Stomach (tissue), 4 donors: ENCODE results near the gene KCNAB1.

Source experiments
- EP300 ChIP-seq: sonication (generic); formaldehyde crosslinking; IDR thresholded peaks from one replicate; pipeline ENCODE4 v1.6.1; 2017; ENCODE audit warnings: antibody characterized with exemption
- POLR2A ChIP-seq, 4 donors: fragments of 450-650 bp; IDR thresholded peaks; one replicate each; pipeline ENCODE4 v1.6.1; 2016; ENCODE audit warnings: antibody characterized with exemption in 4 of 4, control low read depth in 2 of 4, mild to moderate bottlenecking in 1 of 4, moderate library complexity in 1 of 4
- TF ChIP-seq, protein P1 (sequence below), 7 experiments: fragments of 450-650 bp in 4 of 7; fragments of 200-600 bp in 3 of 7; sonication (generic) in 3 of 7; IDR thresholded peaks; one replicate each; pipeline ENCODE4 v1.5.1; 2016 to 2019; ENCODE audit warnings: antibody characterized with exemption in 7 of 7, control low read depth in 2 of 7, mild to moderate bottlenecking in 1 of 7

DNA sequence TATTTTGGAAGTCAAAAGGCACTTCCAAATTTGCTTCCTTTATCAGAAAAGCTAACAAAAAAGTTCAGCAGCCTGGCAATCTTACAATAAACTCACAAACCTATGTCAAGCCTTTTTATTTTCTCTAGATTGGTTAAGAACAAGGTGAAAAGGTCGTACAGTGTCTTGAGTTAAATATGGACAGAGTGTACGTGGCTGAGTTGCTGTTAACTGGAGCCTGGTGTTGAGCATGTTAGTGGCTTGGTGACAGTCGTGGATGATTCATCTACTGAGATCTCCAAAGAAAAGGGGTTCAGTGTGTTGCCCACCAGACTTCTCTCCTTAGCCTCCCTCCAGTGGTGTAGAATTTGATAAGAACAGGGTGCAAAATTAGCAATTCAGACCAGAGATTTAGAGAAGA is 344.8 kb downstream of the KCNAB1 start:
- TF ChIP-seq POLR2A (IDR thresholded peaks at IDR 0.05) = no peak
- TF ChIP-seq EP300 = no peak
- TF ChIP-seq, protein P1, sequence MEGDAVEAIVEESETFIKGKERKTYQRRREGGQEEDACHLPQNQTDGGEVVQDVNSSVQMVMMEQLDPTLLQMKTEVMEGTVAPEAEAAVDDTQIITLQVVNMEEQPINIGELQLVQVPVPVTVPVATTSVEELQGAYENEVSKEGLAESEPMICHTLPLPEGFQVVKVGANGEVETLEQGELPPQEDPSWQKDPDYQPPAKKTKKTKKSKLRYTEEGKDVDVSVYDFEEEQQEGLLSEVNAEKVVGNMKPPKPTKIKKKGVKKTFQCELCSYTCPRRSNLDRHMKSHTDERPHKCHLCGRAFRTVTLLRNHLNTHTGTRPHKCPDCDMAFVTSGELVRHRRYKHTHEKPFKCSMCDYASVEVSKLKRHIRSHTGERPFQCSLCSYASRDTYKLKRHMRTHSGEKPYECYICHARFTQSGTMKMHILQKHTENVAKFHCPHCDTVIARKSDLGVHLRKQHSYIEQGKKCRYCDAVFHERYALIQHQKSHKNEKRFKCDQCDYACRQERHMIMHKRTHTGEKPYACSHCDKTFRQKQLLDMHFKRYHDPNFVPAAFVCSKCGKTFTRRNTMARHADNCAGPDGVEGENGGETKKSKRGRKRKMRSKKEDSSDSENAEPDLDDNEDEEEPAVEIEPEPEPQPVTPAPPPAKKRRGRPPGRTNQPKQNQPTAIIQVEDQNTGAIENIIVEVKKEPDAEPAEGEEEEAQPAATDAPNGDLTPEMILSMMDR (IDR thresholded peaks at IDR 0.05) = no peak
